ENCODE data around the gene CNKSR3.
A peak's percentile ranks its signal among the peaks of the same experiment; 100 is the strongest.

Gene CNKSR3

DNA sequence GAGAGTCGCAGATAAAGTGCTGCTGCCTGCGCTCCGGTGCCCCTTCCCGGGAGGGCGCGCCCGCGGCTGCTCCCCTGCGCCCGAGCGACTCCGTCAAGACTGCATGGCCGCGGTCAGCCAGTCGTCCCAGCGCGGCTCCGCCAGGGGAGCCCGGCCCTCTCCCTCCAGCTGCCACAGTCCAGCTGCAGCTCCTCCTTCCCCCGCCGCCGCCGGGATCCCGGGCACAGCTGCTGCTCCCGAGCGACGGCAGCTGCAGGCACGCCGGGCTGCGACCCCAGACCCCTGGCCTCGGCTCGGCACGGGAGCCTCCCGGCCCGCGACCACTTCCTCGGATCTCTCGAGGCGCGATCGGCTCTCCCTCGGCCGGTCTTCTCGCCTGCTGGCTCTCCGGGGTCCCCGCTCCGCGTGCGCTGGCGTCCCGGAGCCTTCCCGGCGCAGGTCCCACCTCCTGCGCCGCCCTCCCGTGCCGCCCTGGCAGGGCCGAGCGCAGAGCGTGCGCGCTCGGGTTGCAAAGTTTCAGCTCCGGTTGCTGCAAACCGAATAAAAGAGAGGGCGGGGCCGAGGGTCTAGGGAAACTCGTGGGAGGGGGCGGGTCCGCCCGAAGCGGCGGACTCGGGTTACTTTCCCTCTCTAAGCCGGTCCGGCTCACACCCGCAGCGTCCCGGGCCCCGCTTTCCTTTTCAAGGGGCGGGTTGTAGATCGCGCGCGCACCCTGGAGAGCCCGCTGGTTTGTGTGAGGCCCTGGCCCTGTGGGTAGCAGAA lies at the start of gene CNKSR3:
CNKSR3 (minus strand) TSS at position 542 of the 762 bp plus-strand sequence. CDS start 571 bp downstream, outside the sequence.
- Histone ChIP-seq H3K79me2 (ENCODE audit: insufficient read depth, low read depth) (no peaks in the 10 kb centered on the region), H3K4me3 (IDR thresholded peaks at IDR 0.05; ENCODE audit: insufficient read depth, low read depth, low read length) (no peak within 1 kb of the TSS), H2AFZ (ENCODE audit: low read depth) (peak within 1 kb of the TSS; percentile 22; the same call in 1 of the 2 replicates), H4K20me1 (ENCODE audit: insufficient read depth) (no peaks in the 10 kb centered on the region), H3K4me2 (0 out of 2 replicates have a peak within 1 kb of the TSS, but pooled peaks have one; percentile 12), H3K9ac (no peak within 1 kb of the TSS), H3K4me1 (ENCODE audit: low read depth, poor library complexity, severe bottlenecking) (no peaks in the 10 kb centered on the region), H3K36me3 (ENCODE audit: insufficient read depth) (no peaks in the 10 kb centered on the region), H3K27me3 (ENCODE audit: insufficient read depth, low read depth) (no peaks in the 10 kb centered on the region), H3K27ac (no peak within 1 kb of the TSS)
- TF ChIP-seq, protein P1, sequence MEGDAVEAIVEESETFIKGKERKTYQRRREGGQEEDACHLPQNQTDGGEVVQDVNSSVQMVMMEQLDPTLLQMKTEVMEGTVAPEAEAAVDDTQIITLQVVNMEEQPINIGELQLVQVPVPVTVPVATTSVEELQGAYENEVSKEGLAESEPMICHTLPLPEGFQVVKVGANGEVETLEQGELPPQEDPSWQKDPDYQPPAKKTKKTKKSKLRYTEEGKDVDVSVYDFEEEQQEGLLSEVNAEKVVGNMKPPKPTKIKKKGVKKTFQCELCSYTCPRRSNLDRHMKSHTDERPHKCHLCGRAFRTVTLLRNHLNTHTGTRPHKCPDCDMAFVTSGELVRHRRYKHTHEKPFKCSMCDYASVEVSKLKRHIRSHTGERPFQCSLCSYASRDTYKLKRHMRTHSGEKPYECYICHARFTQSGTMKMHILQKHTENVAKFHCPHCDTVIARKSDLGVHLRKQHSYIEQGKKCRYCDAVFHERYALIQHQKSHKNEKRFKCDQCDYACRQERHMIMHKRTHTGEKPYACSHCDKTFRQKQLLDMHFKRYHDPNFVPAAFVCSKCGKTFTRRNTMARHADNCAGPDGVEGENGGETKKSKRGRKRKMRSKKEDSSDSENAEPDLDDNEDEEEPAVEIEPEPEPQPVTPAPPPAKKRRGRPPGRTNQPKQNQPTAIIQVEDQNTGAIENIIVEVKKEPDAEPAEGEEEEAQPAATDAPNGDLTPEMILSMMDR (conservative IDR thresholded peaks at IDR 0.05; ENCODE audit: low read depth, low read length), result no peak

DNA sequence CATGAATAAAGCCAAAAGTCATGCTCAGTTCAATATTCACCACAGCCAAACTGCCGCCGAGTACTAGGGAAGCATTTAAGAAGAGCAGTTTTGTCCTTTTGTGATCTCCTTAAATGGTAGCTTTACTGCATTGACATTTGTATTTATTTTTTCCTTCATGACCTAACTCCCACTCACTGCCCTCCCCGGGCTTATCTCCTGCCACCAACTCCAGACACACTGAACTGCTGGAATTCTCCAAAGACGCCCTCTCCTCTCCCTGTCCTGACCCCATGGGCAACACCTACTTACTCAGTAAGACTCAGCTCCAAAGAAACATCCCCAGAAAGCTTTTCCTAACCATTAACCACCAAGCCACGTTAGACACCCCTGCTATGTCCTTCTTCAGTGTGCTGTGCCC lies 48.5 kb upstream of the CNKSR3 start:
- H3K36me3 ChIP-seq (ENCODE audit: insufficient read depth), result no peaks in the 10 kb centered on the region
- no peak overlapping the region for H3K4me3 ChIP-seq (IDR thresholded peaks at IDR 0.05; ENCODE audit: insufficient read depth, low read depth, low read length)
- no peak overlapping the region for H2AFZ ChIP-seq (ENCODE audit: low read depth)
- no peak overlapping the region for H3K27ac ChIP-seq
- no peaks in the 10 kb centered on the region for H3K79me2 ChIP-seq (ENCODE audit: insufficient read depth, low read depth)
- H3K4me1 ChIP-seq (ENCODE audit: low read depth, poor library complexity, severe bottlenecking), result no peaks in the 10 kb centered on the region
- TF ChIP-seq, protein P1 (conservative IDR thresholded peaks at IDR 0.05; ENCODE audit: low read depth, low read length), result no peak
- no peak overlapping the region for H3K4me2 ChIP-seq
- H3K27me3 ChIP-seq (ENCODE audit: insufficient read depth, low read depth), result no peaks in the 10 kb centered on the region
- H4K20me1 ChIP-seq (ENCODE audit: insufficient read depth), result no peaks in the 10 kb centered on the region
- no peak overlapping the region for H3K9ac ChIP-seq

DNA sequence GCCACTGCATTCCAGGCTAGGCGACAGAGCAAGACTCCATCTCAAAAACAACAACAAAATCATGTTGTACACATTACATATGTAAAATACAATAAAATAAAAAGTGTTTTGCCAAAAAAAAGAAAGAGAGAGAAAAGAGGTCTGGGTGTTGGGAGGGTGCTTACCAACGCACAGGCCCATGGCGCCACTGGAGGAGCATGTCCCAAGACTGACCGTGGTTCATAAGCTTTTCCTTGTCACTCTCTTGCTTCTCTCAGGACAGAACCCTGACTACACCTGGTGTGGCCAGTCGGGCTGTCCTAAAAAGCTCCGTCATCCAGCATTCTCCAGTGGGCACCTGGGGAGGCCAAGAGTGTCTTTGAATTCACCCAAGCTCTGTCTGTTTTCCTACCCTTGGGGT lies 48.0 kb upstream of the CNKSR3 start:
- no peaks in the 10 kb centered on the region for H3K79me2 ChIP-seq (ENCODE audit: insufficient read depth, low read depth)
- H3K36me3 ChIP-seq (ENCODE audit: insufficient read depth), result no peaks in the 10 kb centered on the region
- H3K27me3 ChIP-seq (ENCODE audit: insufficient read depth, low read depth), result no peaks in the 10 kb centered on the region
- H3K4me1 ChIP-seq (ENCODE audit: low read depth, poor library complexity, severe bottlenecking), result no peaks in the 10 kb centered on the region
- no peak overlapping the region for H3K4me2 ChIP-seq
- H3K9ac ChIP-seq, result no peak overlapping the region
- H4K20me1 ChIP-seq (ENCODE audit: insufficient read depth), result no peaks in the 10 kb centered on the region
- H3K4me3 ChIP-seq (IDR thresholded peaks at IDR 0.05; ENCODE audit: insufficient read depth, low read depth, low read length), result no peak overlapping the region
- TF ChIP-seq, protein P1 (conservative IDR thresholded peaks at IDR 0.05; ENCODE audit: low read depth, low read length), result no peak
- no peak overlapping the region for H3K27ac ChIP-seq
- no peak overlapping the region for H2AFZ ChIP-seq (ENCODE audit: low read depth)

DNA sequence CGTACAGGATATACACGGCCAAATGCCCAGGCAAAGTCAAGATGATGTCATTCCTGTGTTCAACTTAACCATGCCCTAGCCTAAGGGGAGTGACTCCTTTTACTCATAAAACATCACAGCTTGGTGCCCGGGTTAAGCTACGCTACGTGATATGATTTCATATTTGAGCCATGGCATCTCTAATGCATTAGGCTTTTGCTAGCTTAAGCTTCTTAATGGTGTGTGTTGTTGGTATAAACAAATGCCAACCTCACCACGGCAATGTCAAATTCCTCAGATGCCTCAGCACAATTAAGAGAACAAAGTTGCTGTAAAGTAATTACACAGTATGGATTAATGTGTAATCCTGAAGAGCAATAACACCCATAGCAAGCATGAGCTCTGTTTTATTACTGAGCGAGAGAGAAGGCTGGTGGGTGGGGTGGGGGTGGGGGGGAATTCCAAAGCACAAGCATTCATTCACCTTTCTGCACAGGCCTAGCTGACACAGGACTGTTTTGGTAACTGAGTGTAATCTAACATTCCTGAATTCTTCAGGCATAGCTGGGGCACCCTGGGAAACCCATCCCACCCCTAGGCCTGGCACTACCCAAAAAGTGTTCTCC lies 44.7 kb upstream of the CNKSR3 start:
- no peak overlapping the region for H3K4me2 ChIP-seq
- no peak overlapping the region for H2AFZ ChIP-seq (ENCODE audit: low read depth)
- H3K27me3 ChIP-seq (ENCODE audit: insufficient read depth, low read depth), result no peaks in the 10 kb centered on the region
- no peak overlapping the region for H3K4me3 ChIP-seq (IDR thresholded peaks at IDR 0.05; ENCODE audit: insufficient read depth, low read depth, low read length)
- no peak overlapping the region for H3K27ac ChIP-seq
- no peaks in the 10 kb centered on the region for H4K20me1 ChIP-seq (ENCODE audit: insufficient read depth)
- H3K9ac ChIP-seq, result no peak overlapping the region
- TF ChIP-seq, protein P1 (conservative IDR thresholded peaks at IDR 0.05; ENCODE audit: low read depth, low read length), result no peak
- H3K4me1 ChIP-seq (ENCODE audit: low read depth, poor library complexity, severe bottlenecking), result no peaks in the 10 kb centered on the region
- no peaks in the 10 kb centered on the region for H3K36me3 ChIP-seq (ENCODE audit: insufficient read depth)
- no peaks in the 10 kb centered on the region for H3K79me2 ChIP-seq (ENCODE audit: insufficient read depth, low read depth)

All from KMS-11 (cell line).